Natural killer cell (primary cell): Measurements from ENCODE around the gene HS3ST3A1. TPM values are rescaled to one million over a fixed set of nuclear protein-coding genes. Genes with fewer than 3 reads are reported as not detected.

ENCODE experiments used
- ATAC-seq, 3 donors: fragments of 150-1000 bp in 2 of 3; fragments of 200-7000 bp in 1 of 3; cut with Tn5 transposase; 1 replicate in 1 of 3; 2 replicates in 2 of 3; pipeline ENCODE4 v1.10.0; 2021; ENCODE audit warnings: mild to moderate bottlenecking in 2 of 3, moderate library complexity in 2 of 3
- DNase-seq, 2 donors: peaks; one replicate each; pipeline versions ENCODE4 v3.0.0 to v3.0.0-alpha.2; 2013 to 2021; ENCODE audit warnings: mixed read lengths in 1 of 2
- H3K27ac ChIP-seq: one replicate; pipeline ENCODE4 v1.5.1; 2013; ENCODE audit warnings: mild to moderate bottlenecking, low read length
- H3K27me3 ChIP-seq: one replicate; pipeline ENCODE4 v1.6.1; 2013; ENCODE audit warnings: low read length; ENCODE audit not compliant: control insufficient read depth, insufficient read depth
- H3K36me3 ChIP-seq: one replicate; pipeline ENCODE4 v1.6.1; 2013; ENCODE audit warnings: low read length; ENCODE audit not compliant: control insufficient read depth, insufficient read depth
- H3K4me1 ChIP-seq: one replicate; pipeline ENCODE4 v1.6.1; 2013; ENCODE audit warnings: low read length; ENCODE audit not compliant: control insufficient read depth, insufficient read depth
- H3K4me3 ChIP-seq: one replicate; pipeline ENCODE4 v1.5.1; 2013; ENCODE audit warnings: low read length
- H3K9me3 ChIP-seq: one replicate; pipeline ENCODE4 v1.6.1; 2013; ENCODE audit warnings: low read length; ENCODE audit not compliant: control insufficient read depth, insufficient read depth
- H3K27ac Mint-ChIP-seq, 2 donors: one replicate each; pipeline ENCODE4 v1.8.0; 2022; ENCODE audit warnings: mild to moderate bottlenecking in 2 of 2, mixed read lengths in 2 of 2, moderate library complexity in 1 of 2
- H3K27me3 Mint-ChIP-seq, 2 donors: one replicate each; pipeline ENCODE4 v1.8.0; 2022; ENCODE audit warnings: low read depth in 2 of 2, mixed read lengths in 2 of 2
- H3K36me3 Mint-ChIP-seq: one replicate; pipeline ENCODE4 v1.8.0; 2022; ENCODE audit warnings: mixed read lengths
- H3K4me1 Mint-ChIP-seq, 2 donors: one replicate each; pipeline ENCODE4 v1.8.0; 2022; ENCODE audit warnings: mixed read lengths in 2 of 2
- H3K4me3 Mint-ChIP-seq: one replicate; pipeline ENCODE4 v1.8.0; 2022; ENCODE audit warnings: mild to moderate bottlenecking, moderate library complexity, mixed read lengths
- H3K9me3 Mint-ChIP-seq, 2 donors: one replicate each; pipeline ENCODE4 v1.8.0; 2022; ENCODE audit warnings: mixed read lengths in 2 of 2
- WGBS: methylation state at CpG from one replicate; pipeline ENCODE4 v1.1.7; 2013; ENCODE audit warnings: missing lambda C conversion rate; ENCODE audit not compliant: insufficient coverage; 5-methylcytosine and 5-hydroxymethylcytosine counted together
- intact Hi-C: fragments of 100-400 bp; cut with micrococcal nuclease; formaldehyde crosslinking; loops from one replicate; pipeline ENCODE4 v1.14.2; 2022
- total RNA-seq, 4 donors: library from RNA; stranded (reverse); fragments of 120-200 nt in 1 of 4; gene quantifications; one replicate each; pipeline versions ENCODE4 v1.2.3 to v1.2.4, GENCODE V29; 2013 to 2022
- TF ChIP-seq, protein P1 (sequence below): fragments of 200-600 bp; IDR thresholded peaks from one replicate; pipeline ENCODE4 v1.8.0; 2022; ENCODE audit warnings: antibody characterized with exemption

The HS3ST3A1 gene
- total RNA-seq, 3 donors from 2014 or later (not counting 1 experiment from before 2014, with no cell fraction given), result 1.6 to 2.5 TPM; not detected in 1

- intact Hi-C loops, result no loop called here
- Mint-ChIP-seq H3K4me1 (no peaks in the 10 kb centered on the region), H3K36me3 (no peaks in the 10 kb centered on the region), H3K27ac (no peak overlapping the region), H3K4me3 (no peak overlapping the region), H3K9me3 (no peaks in the 10 kb centered on the region), H3K27me3 (peaks cover 10 to 18% of the 10 kb centered on the region in 2 donors)
- no peak overlapping the region for H3K4me3 ChIP-seq
- H3K27me3 ChIP-seq, result no peaks in the 10 kb centered on the region
- 0% methylated on average over 1 of the region's 3 CpGs for WGBS
- TF ChIP-seq, protein P1, sequence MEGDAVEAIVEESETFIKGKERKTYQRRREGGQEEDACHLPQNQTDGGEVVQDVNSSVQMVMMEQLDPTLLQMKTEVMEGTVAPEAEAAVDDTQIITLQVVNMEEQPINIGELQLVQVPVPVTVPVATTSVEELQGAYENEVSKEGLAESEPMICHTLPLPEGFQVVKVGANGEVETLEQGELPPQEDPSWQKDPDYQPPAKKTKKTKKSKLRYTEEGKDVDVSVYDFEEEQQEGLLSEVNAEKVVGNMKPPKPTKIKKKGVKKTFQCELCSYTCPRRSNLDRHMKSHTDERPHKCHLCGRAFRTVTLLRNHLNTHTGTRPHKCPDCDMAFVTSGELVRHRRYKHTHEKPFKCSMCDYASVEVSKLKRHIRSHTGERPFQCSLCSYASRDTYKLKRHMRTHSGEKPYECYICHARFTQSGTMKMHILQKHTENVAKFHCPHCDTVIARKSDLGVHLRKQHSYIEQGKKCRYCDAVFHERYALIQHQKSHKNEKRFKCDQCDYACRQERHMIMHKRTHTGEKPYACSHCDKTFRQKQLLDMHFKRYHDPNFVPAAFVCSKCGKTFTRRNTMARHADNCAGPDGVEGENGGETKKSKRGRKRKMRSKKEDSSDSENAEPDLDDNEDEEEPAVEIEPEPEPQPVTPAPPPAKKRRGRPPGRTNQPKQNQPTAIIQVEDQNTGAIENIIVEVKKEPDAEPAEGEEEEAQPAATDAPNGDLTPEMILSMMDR, result no peak
- no peaks in the 10 kb centered on the region for H3K36me3 ChIP-seq
- no peak for ATAC-seq
- no peaks in the 10 kb centered on the region for H3K4me1 ChIP-seq
- no peaks in the 10 kb centered on the region for H3K9me3 ChIP-seq
- no peak overlapping the region for H3K27ac ChIP-seq
- DNase-seq, result no peak
Measured at GRCh38 chr17:13581925-13582324, 19.8 kb downstream of the HS3ST3A1 start.

DNA sequence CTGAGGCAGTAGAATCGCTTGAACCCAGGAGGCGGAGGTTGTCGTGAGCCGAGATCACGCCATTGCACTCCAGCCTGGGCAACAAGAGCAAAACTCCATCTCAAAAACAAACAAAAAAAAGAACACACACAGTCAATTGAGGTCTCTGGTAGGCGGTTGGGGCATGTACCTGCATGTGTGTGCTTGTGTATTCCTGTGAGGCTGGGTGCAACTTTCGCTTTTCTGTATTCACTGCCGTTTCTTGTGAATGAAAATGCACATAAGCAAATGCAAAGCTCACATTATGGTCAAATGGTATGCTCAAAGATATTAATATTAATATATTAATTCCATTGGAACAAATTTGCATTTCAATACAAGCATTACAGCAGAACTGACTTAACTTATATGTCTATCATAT lies 20.9 kb downstream of the HS3ST3A1 start:
- no peak overlapping the region for H3K4me3 Mint-ChIP-seq
- Histone ChIP-seq H3K27me3 (no peaks in the 10 kb centered on the region), H3K9me3 (no peaks in the 10 kb centered on the region), H3K27ac (no peak overlapping the region), H3K4me1 (no peaks in the 10 kb centered on the region), H3K4me3 (no peak overlapping the region), H3K36me3 (no peaks in the 10 kb centered on the region)
- ATAC-seq, result no peak
- TF ChIP-seq, protein P1, result no peak
- no peaks in the 10 kb centered on the region for H3K4me1 Mint-ChIP-seq
- H3K9me3 Mint-ChIP-seq, result no peaks in the 10 kb centered on the region
- 96% methylated on average over 8 of the region's 8 CpGs for WGBS
- no peaks in the 10 kb centered on the region for H3K36me3 Mint-ChIP-seq
- no peak for DNase-seq
- intact Hi-C loops, result no loop called here
- peaks cover 9 to 18% of the 10 kb centered on the region in 2 donors for H3K27me3 Mint-ChIP-seq
- H3K27ac Mint-ChIP-seq, result no peak overlapping the region

GRCh38 chr17:13576661-13577526 lies 24.8 kb downstream of the HS3ST3A1 start:
- no peaks in the 10 kb centered on the region for H3K4me1 ChIP-seq
- WGBS, result 89% methylated on average over 3 of the region's 3 CpGs
- Mint-ChIP-seq H3K9me3 (no peaks in the 10 kb centered on the region), H3K27me3 (peaks cover 20 to 21% of the 10 kb centered on the region in 2 donors), H3K36me3 (no peaks in the 10 kb centered on the region), H3K27ac (no peak overlapping the region), H3K4me1 (no peaks in the 10 kb centered on the region), H3K4me3 (no peak overlapping the region)
- H3K27me3 ChIP-seq, result no peaks in the 10 kb centered on the region
- TF ChIP-seq, protein P1, result no peak
- DNase-seq (no peak), ATAC-seq (no peak)
- H3K9me3 ChIP-seq, result no peaks in the 10 kb centered on the region
- H3K27ac ChIP-seq, result no peak overlapping the region
- H3K36me3 ChIP-seq, result no peaks in the 10 kb centered on the region
- intact Hi-C loops, result no loop called here
- H3K4me3 ChIP-seq, result no peak overlapping the region
